ENCODE data around the gene GIGYF2. TPM values are rescaled to one million over a fixed set of nuclear protein-coding genes. Genes with fewer than 3 reads are reported as not detected.

The GIGYF2 gene
- total and polyA plus RNA-seq, 2 of the 13 experiments (the other 11 are each of a cell fraction or from before 2014, with no cell fraction given) = 44.9 to 73.5 TPM

GRCh38 chr2:232870766-232871371 lies 173.7 kb downstream of the GIGYF2 start (continued):
- no peak for TF ChIP-seq PBX3 (CRISPR knock-in tag; IDR thresholded peaks at IDR 0.05; ENCODE audit: borderline replicate concordance)
- TF ChIP-seq MAX (IDR thresholded peaks at IDR 0.05) = no peak

GRCh38 chr2:232871418-232871834 lies 174.3 kb downstream of the GIGYF2 start:
- Histone ChIP-seq H2AFZ (ENCODE audit: low read length) (no peak overlapping the region), H3K79me2 (ENCODE audit: insufficient read depth, low read length) (peaks cover 57% of the 10 kb centered on the region), H3K4me3 (replicated peaks in 1 of 3; ENCODE audit: insufficient read depth in 1 of 3, low read depth in 2 of 3, low read length in 3 of 3) (peak overlapping the region; percentile 51 to 72 (median 57); a peak in 5 of 6 replicates), H3K27ac (ENCODE audit: extremely low read length, insufficient read depth, low read length) (peak overlapping the region; percentile 94), H4K20me1 (ENCODE audit: insufficient read depth, low read length) (no peaks in the 10 kb centered on the region), H3K4me1 (ENCODE audit: insufficient read depth, low read length) (peaks cover 75% of the 10 kb centered on the region), H3K36me3 (replicated peaks in 1 of 2; ENCODE audit: control insufficient read depth in 1 of 2, insufficient read depth in 2 of 2, low read length in 2 of 2) (peaks cover 0 to 5% of the 10 kb centered on the region in 2 experiments; a peak in 2 of 5 replicates), H3K4me2 (ENCODE audit: low read depth, low read length) (peak overlapping the region; percentile 79), H3K9ac (ENCODE audit: insufficient read depth, low read depth, low read length) (peak overlapping the region; percentile 92), H3K27me3 (ENCODE audit: control insufficient read depth in 1 of 2, insufficient read depth in 2 of 2, low read length in 2 of 2) (no peaks in the 10 kb centered on the region), H3K9me3 (ENCODE audit: low read length) (no peaks in the 10 kb centered on the region)
- 56% methylated on average over 15 of the region's 15 CpGs for WGBS (ENCODE audit: low lambda C conversion rate)
- in situ Hi-C loops (cut with HindIII; ENCODE audit: extremely low pct_ligation_motif_present, low pct_unique_long_range_greater_than_20kb) = no loop called here
- no peak for ATAC-seq
- no peak for DNase-seq (ENCODE audit: low spot score)
- FAIRE-seq = no peak
- CTCF ChIA-PET (ENCODE audit: low intra/inter-chr PET ratio, low total read pairs) = no interaction called here
- BruUV-seq (replicated peaks) = no TSS peak
- POLR2A ChIA-PET = interaction anchor here (1.4 to 8.6 kb wide), 3 partner anchors 14 to 189 kb away, joined by 4 to 297 read pairs (median 5); partner anchors contain the start of gene INPP5D
- intact Hi-C loops (cut with micrococcal nuclease; ENCODE audit: unreplicated experiment) = no loop called here
- no peak for TF ChIP-seq ZNF3 (CRISPR knock-in tag; IDR thresholded peaks at IDR 0.05)
- no peak for TF ChIP-seq ZFP36L2 (CRISPR knock-in tag; IDR thresholded peaks at IDR 0.05)
- no peak for TF ChIP-seq NONO (IDR thresholded peaks at IDR 0.05)
- 0 out of 2 replicates have a peak, but pooled peaks have one; percentile 13 for TF ChIP-seq NONO (CRISPR knock-in tag; conservative IDR thresholded peaks at IDR 0.05)
- peak; percentile 22; the same call in 1 of the 2 replicates for TF ChIP-seq ZBTB7A (CRISPR knock-in tag; IDR thresholded peaks at IDR 0.05)
- 0 out of 2 replicates have a peak, but pooled peaks have one; percentile 40 for TF ChIP-seq HNRNPL (IDR thresholded peaks at IDR 0.05; ENCODE audit: low read depth, low read length)
- TF ChIP-seq HMGXB3 (CRISPR knock-in tag; IDR thresholded peaks at IDR 0.05; ENCODE audit: borderline replicate concordance) = peak; percentile 23; the same call in 1 of the 2 replicates
- TF ChIP-seq ZBTB4 (CRISPR knock-in tag; IDR thresholded peaks at IDR 0.05; ENCODE audit: borderline replicate concordance) = peak; percentile 71; the same call in 1 of the 2 replicates
- TF ChIP-seq PRPF4 (IDR thresholded peaks at IDR 0.05; ENCODE audit: low read depth, low read length, poor library complexity, severe bottlenecking) = peak; percentile 83
- no peak for TF ChIP-seq EED (CRISPR knock-in tag; IDR thresholded peaks at IDR 0.05)
